Activated CD8-positive, alpha-beta memory T cell treated with anti-CD3 and anti-CD28 coated beads for 36 hours (primary cell): ENCODE results near the gene HEBP2. TPM values are rescaled to one million over a fixed set of nuclear protein-coding genes. Genes with fewer than 3 reads are reported as not detected.

Source experiments
- CTCF ChIA-PET: fragments of 350-600 bp; sonication (Branson Sonifier 250); formaldehyde crosslinking; loops from one replicate; lab custom pipeline; 2021; ENCODE audit warnings: antibody characterized with exemption; lab: Charles Lee
- POLR2A ChIA-PET: fragments of 350-600 bp; sonication (Branson Sonifier 250); formaldehyde crosslinking; loops from one replicate; lab custom pipeline; 2021; ENCODE audit warnings: antibody characterized with exemption; lab: Charles Lee
- total RNA-seq, 2 experiments: library from RNA; stranded (reverse); gene quantifications; one replicate each; pipeline ENCODE4 v1.2.3, GENCODE V29; 2021

Gene HEBP2
- total RNA-seq, 2 experiments from 2014 or later: 25.4 to 28.6 TPM

DNA sequence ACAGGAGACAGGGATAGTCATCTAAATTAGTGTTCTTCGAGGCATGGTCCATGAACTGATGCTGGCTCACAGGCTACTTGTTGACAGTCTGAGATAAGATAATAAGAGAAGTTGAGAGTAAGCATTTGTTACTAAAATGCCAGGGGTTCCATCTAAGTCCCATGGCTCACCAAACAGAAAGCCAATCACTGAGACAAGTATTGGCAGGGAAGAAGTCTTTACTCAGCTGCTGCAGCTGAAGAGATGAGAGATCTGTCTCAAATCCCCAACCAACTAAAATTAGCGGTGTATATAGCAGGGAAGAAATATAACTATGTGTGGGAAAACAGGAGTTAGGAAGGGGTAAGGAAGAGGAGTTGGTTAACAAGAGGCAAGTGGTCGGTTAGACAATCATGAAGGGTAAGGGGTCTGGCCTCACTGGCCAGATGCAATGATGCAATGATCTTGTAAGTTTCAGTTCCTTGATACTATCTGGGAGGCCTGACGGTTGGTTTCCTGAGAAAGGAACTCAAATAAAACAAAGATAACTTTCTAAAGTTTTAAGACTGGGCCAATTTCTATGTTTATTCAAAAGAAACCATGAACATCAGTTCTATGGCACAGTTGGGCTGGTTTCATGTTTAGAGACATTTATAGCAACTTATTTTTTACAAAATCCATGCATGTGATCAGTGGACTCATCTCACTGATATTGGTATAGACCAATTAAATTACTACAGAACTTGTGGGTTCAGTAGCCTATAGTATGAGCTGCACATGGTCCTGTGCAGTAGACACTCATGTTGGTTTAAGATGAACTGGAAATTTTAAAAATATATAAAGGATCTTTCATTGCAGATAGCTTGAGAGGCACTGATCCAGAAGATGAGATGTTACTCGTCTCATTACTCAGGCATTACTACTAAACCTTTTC lies 9.9 kb upstream of the HEBP2 start:
- ChIA-PET POLR2A (no interaction called here), CTCF (no interaction called here)

DNA sequence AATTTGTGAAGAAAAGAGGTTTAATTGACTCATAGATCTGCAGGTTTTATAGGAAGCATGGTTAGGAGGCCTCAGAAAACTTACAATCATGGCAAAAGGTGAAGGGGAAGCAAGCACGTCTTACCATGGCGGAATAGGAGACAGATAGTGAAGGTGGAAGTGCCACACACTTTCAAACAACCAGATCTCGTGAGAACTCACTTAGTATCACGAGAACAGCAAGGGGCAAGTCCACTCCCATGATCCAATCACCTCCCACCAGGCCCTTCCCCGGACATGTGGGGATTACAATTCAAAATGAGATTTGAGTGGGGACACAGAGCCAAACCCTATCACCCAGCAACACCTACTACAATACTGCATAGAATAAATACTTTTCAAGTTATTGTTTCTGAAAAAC lies 7.3 kb upstream of the HEBP2 start:
- ChIA-PET POLR2A (no interaction called here), CTCF (interaction anchor here (0.6 kb wide), 1 partner anchor 499 kb away, joined by 3 read pairs; no protein-coding TSS in a partner anchor)

DNA sequence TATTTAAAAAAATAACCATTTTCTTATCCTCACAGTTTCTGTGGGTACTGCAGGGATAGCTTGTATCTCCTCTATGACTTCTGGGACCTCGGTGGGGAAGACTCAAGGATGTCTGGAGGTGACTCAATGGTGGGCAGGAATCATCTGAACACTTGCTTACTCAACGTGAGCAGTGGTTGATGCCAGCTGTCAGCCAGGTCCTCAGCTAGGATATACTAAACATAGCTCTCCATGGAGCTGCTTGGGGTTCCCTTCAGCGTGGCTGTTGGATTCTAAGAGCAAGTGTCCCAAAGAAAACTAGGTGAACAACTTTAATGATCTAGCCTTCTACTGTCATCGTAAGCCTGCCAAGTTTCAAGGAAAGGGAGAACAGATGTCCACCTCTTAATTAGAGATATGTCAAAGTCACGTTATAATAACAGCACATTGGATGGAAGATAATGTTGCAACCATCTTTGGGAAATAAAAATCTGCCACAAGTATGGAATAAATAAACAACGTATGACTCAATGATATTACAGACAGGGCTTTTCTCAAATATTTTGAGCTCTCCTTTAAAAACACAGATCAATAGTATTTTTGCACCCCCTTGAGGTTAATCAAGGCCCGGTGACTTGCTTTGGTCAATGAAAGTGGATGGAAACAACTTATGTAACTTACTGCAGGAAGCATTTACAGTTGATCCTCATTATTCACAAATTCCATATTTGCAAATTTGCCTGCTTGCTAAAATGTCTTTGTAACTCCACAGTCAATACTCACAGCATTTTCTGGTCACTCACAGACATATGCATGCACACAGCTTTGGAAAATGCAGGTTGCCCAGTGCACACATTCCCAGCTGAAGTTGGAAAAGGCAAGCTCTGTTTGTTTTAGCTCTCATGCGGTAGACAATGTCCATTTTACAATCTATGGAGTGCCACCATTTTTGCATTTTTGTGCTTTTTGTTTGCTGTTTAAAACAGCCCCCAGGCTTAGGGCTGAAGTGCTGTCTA lies 6.6 kb upstream of the HEBP2 start:
- CTCF ChIA-PET: interaction anchor here (0.6 kb wide), 1 partner anchor 500 kb away, joined by 3 read pairs; no protein-coding TSS in a partner anchor
- POLR2A ChIA-PET: no interaction called here

GRCh38 chr6:138400326-138400725 lies 3.7 kb upstream of the HEBP2 start:
- ChIA-PET CTCF (no interaction called here), POLR2A (no interaction called here)

GRCh38 chr6:138401960-138402837 lies 1.8 kb upstream of the HEBP2 start:
- ChIA-PET POLR2A (no interaction called here), CTCF (interaction anchor here (0.6 to 1.2 kb wide), 4 partner anchors 115 to 1742 kb away, joined by 3 to 4 read pairs (median 3); no protein-coding TSS in a partner anchor)

GRCh38 chr6:138402838-138403187 lies 1.2 kb upstream of the HEBP2 start:
- ChIA-PET POLR2A (no interaction called here), CTCF (interaction anchor here (0.6 to 1.2 kb wide), 5 partner anchors 115 to 1742 kb away, joined by 3 to 4 read pairs (median 3); no protein-coding TSS in a partner anchor)

GRCh38 chr6:138403324-138403800 lies 661 bp upstream of the HEBP2 start:
- POLR2A ChIA-PET: interaction anchor here (1.0 kb wide), 1 partner anchor 972 kb away, joined by 3 read pairs; no protein-coding TSS in a partner anchor
- CTCF ChIA-PET: interaction anchor here (1.1 to 1.3 kb wide), 4 partner anchors 13 to 297 kb away, joined by 3 to 5 read pairs (median 3); no protein-coding TSS in a partner anchor

DNA sequence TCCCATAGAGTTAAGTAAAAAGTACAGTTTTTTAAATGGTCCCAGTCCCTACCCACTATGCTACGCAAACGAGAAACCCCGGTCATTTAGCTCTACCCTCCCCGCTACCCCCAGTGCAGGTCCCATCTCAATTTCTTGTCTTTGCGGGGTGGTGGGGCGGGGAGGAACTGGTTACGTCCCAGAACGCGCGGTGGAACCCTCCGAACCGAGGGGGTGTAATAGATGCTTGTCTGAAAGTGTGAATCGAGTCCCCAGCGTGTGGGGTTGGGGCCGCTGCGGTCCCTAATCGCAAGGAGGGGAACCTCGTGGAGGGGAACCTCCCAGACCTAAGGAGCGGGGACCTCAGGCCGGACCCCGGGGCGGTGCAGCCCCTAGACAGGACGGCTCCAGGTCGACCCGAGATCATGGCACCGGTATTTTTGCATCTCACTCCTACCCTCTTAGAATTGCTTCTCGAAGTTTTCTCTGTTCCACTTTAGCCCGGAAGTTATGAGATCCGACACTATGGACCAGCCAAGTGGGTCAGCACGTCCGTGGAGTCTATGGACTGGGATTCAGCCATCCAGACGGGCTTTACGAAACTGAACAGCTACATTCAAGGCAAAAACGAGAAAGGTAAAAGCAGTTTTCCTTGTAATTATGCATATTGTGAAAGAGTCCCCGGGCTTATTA lies 779 bp downstream of the HEBP2 start:
- CTCF ChIA-PET: interaction anchor here (0.6 to 1.3 kb wide), 3 partner anchors 11 to 845 kb away, joined by 3 to 5 read pairs (median 5); no protein-coding TSS in a partner anchor
- POLR2A ChIA-PET: interaction anchor here (0.8 to 1.0 kb wide), 2 partner anchors 52 to 970 kb away, joined by 3 read pairs; no protein-coding TSS in a partner anchor

DNA sequence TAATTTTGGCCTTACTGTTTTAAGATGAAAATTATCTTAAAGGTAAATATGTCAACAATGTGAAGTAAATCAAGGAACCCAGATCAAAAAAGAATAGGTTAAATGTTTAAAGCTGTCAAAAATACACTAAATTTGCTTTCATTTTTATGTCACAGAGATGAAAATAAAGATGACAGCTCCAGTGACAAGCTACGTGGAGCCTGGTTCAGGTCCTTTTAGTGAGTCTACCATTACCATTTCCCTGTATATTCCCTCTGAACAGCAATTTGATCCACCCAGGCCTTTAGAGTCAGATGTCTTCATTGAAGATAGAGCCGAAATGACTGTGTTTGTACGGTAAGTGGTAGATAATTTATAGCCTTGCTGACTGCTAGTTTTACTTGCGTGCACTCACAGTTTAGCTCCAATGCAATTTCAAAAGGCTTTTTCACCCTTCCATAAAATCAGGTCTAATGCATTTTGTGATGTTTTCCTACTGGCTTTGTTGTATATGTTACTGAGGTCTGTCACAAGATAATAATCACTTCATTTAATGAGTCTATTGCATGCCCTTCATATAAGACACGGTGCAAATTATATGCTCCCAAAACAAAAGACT lies 1.9 kb downstream of the HEBP2 start:
- ChIA-PET POLR2A (no interaction called here), CTCF (no interaction called here)

- CTCF ChIA-PET: no interaction called here
- POLR2A ChIA-PET: no interaction called here
Measured at GRCh38 chr6:138406443-138406842, 2.4 kb downstream of the HEBP2 start.

DNA sequence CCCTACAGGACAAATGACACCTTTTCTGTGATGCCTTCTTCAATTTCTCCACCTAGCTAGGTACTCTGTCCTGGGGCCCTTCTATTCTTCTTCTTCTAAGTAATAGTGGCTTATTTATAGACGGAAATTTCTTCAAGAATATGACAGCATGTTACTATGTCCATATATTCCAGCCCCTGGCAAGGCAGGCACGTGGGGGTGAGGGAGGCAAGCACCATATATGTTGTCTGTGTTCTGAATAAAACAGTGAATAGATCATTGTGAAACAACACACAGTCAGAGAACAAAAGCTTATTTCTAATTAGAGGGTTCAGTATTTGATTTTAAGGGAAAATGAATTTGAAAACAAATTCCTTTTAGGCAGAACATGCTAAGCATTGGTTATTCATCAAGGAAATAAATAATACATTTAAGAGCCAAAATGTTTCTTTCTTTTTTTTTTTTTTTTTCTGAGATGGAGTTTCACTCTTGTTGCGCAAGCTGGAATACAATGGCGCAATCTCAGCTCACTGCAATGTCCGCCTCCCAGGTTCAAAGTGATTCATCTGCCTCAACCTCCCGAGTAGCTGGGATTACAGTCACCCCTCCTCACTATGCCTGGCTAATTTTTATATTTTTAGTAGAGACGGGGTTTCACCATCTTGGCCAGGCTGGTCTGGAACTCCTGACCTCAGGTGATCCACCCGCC lies 6.2 kb downstream of the HEBP2 start:
- CTCF ChIA-PET: interaction anchor here (0.7 kb wide), 2 partner anchors 33 to 182 kb away, joined by 3 to 4 read pairs; no protein-coding TSS in a partner anchor
- POLR2A ChIA-PET: no interaction called here

DNA sequence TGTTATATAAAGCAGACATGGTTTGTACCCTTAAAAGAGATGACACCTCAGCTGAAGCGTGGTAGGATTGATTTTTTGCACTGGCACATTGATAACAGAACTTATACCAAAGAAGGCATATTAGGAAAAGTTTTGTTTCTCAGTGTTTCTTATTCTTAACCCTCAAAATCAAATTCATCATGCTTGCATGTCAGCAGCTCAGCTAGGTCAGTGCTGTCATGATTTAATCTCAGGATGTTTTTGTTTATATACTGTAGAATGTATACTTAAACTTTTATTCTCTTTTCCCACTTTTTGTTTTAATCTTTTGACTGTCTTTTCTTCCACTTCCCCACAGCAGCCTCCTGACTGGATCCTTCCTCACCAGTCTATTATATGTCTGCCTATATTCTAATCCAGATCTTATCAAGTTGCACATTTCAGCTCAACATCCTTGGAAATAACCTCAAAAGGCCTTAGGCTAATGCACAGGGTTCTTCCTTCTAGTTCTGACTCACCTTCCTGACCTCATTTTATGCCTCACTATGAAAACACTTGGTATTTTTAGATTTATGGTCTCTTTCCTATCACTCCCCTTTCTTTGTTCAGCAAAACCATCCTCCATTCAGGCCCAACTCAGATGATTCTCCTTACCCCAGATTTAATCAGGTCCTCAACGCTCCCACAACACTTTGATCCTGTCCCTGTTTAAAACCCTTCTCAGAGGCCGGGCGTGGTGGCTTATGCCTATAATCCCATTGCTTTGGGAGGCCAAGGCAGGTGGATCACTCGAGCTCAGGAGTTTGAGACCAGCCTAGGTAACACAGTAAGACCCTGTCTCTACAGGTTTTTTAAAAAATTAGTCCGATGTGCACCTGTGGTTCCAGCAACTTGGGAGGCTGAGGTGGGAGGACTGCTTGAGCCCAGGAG lies 7.2 kb downstream of the HEBP2 start:
- CTCF ChIA-PET: no interaction called here
- POLR2A ChIA-PET: no interaction called here

DNA sequence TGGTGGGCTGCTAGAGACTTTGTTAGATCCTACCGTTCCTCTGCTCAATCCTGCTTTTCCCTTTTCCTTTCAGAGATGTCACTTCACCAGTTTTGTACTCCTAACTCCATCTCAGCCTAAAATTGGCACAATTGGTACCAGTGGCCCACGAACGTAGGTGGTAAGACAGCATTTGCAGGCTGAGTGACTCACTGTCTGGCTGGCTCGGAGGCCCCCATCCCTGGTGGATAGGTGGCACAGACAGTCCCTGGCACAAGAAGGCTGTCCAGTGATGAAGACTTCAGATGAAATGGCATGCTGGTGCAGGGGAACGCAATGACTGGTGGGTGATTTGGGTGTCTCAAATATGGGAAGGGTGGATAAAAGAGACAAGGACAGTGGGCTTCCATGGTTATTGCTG lies 11.1 kb downstream of the HEBP2 start:
- ChIA-PET CTCF (interaction anchor here (2.1 kb wide), 1 partner anchor 11 kb away, joined by 5 read pairs; the partner anchor contains the start of gene HEBP2), POLR2A (no interaction called here)

- ChIA-PET POLR2A (no interaction called here), CTCF (interaction anchor here (2.1 kb wide), 1 partner anchor 12 kb away, joined by 5 read pairs; the partner anchor contains the start of gene HEBP2)
Measured at GRCh38 chr6:138416206-138416605, 12.2 kb downstream of the HEBP2 start.

DNA sequence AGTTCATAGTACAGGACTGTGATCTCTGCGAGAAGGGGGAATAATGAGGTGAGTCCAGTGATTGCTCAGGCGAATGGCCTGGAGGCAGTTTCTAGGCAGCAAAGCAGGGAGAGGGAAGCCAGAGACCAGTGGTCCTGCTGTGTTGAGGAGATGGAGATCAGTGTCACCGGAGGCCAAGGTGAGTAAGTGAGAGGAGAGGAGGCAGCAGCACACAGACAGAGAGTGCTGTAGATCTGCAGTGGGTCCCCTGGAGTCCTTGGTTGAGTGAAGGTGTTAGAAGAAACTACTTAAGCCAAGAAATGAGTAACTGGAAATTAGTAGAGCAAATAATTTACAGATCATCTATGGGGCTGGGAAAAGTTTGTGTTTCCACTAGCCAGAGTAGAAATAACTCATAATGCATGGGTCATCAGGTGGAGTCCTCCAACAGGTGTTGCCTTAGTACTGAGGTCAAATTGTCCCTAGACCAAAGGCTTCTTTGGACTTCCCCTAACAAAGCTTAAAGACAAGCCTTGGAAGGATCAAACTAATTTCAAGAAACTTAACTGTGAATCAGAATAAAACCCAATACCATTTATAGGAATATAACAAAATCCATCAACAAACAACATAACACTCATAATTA lies 13.6 kb downstream of the HEBP2 start:
- CTCF ChIA-PET: interaction anchor here (1.2 kb wide), 1 partner anchor 301 kb away, joined by 4 read pairs; no protein-coding TSS in a partner anchor
- POLR2A ChIA-PET: no interaction called here
